Stimulated activated CD8-positive, alpha-beta memory T cell treated with anti-CD3 and anti-CD28 coated beads, Interleukin-7, amount 100 ng/mL, for 1 hour (primary cell): ENCODE data around the gene C1orf50.
"Not testable (repeated sequence)": the region's sequence is repeated elsewhere in the genome, so short reads cannot be mapped to it uniquely, and the experiment has no call there.

ENCODE experiments used
- DNase-seq, 2 donors: peaks; one replicate each; pipeline ENCODE4 v3.0.0-alpha.2; 2020; ENCODE audit warnings: low read depth in 2 of 2

The C1orf50 gene

GRCh38 chr1:42766741-42767509 is at the start of gene C1orf50, which contains the start of gene P3H1:
TSS of gene C1orf50 (plus strand) at chr1:42767249. CDS start at chr1:42767312, 63 bp downstream.
TSS of gene P3H1 (minus strand) at chr1:42767028. CDS start at chr1:42766971, 57 bp downstream.
- DNase-seq = peak; percentile 98 to 99

GRCh38 chr1:42720868-42721267 is 46.2 kb upstream of the C1orf50 start:
- no peak for DNase-seq

- DNase-seq = no peak
These were observed 45.1 kb upstream of the C1orf50 start for GRCh38 chr1:42721926-42722325.

GRCh38 chr1:42722403-42722802 is 44.6 kb upstream of the C1orf50 start:
- DNase-seq = not testable (repeated sequence)

- DNase-seq = no peak
These were observed 43.5 kb upstream of the C1orf50 start for GRCh38 chr1:42723511-42723910.

GRCh38 chr1:42725820-42726219 is 41.2 kb upstream of the C1orf50 start:
- DNase-seq = not testable (repeated sequence)

- no peak for DNase-seq
These were observed 37.0 kb upstream of the C1orf50 start for GRCh38 chr1:42730002-42730401.

- DNase-seq = no peak
These were observed 36.1 kb upstream of the C1orf50 start for GRCh38 chr1:42730988-42731387.

GRCh38 chr1:42731585-42731984 is 35.5 kb upstream of the C1orf50 start:
- DNase-seq = no peak

GRCh38 chr1:42732126-42732680 is 34.8 kb upstream of the C1orf50 start:
- no peak for DNase-seq

GRCh38 chr1:42733415-42734200 is 33.4 kb upstream of the C1orf50 start:
- no peak for DNase-seq

- no peak for DNase-seq
These were observed 32.6 kb upstream of the C1orf50 start for GRCh38 chr1:42734201-42735035.

- no peak for DNase-seq
These were observed 32.0 kb upstream of the C1orf50 start for GRCh38 chr1:42735056-42735455.

- DNase-seq = no peak
These were observed 31.5 kb upstream of the C1orf50 start for GRCh38 chr1:42735477-42736105.

GRCh38 chr1:42736152-42736551 is 30.9 kb upstream of the C1orf50 start:
- no peak for DNase-seq

- no peak for DNase-seq
These were observed 30.4 kb upstream of the C1orf50 start for GRCh38 chr1:42736571-42737200.

- no peak for DNase-seq
These were observed 29.8 kb upstream of the C1orf50 start for GRCh38 chr1:42737257-42737656.

GRCh38 chr1:42737986-42738677 is 28.9 kb upstream of the C1orf50 start:
- no peak for DNase-seq

- DNase-seq = no peak
These were observed 28.3 kb upstream of the C1orf50 start for GRCh38 chr1:42738678-42739226.
